SU-DHL-6 (cell line): Measurements from ENCODE around the gene CDKL5.

Experiments used
- H2AFZ ChIP-seq: fragments of 200-600 bp; sonication (generic); 2 replicates; pipeline ENCODE4 v1.6.1; 2014; ENCODE audit warnings: low read depth, mild to moderate bottlenecking, moderate library complexity, mixed read lengths, antibody characterized with exemption, low read length; ENCODE audit not compliant: severe bottlenecking
- H3F3A ChIP-seq: fragments of 200-600 bp; shearing (Covaris generic); 2 replicates; pipeline ENCODE4 v1.6.0; 2016; ENCODE audit warnings: antibody characterized with exemption, mild to moderate bottlenecking; ENCODE audit not compliant: insufficient read depth
- H3K27ac ChIP-seq: fragments of 200-600 bp; sonication (generic); 2 replicates; pipeline ENCODE4 v1.5.1; 2016; ENCODE audit warnings: low read depth, mild to moderate bottlenecking, low read length, moderate library complexity, mixed read lengths
- H3K27me3 ChIP-seq: fragments of 200-600 bp; sonication (generic), shearing (Covaris generic); 2 replicates; pipeline ENCODE4 v1.6.0; 2014; ENCODE audit warnings: mild to moderate bottlenecking, low read length
- H3K36me3 ChIP-seq: fragments of 200-600 bp; sonication (generic); 2 replicates; pipeline ENCODE4 v1.6.1; 2014; ENCODE audit warnings: mild to moderate bottlenecking, low read length, mixed read lengths
- H3K4me2 ChIP-seq: fragments of 300-600, 200-600 bp; shearing (Covaris generic), sonication (generic); 2 replicates; pipeline ENCODE4 v1.6.0; 2014; ENCODE audit warnings: low read length, low read depth, mild to moderate bottlenecking; ENCODE audit not compliant: poor library complexity, severe bottlenecking
- H3K4me3 ChIP-seq: fragments of 200-600 bp; sonication (generic); 2 replicates; pipeline ENCODE4 v1.5.1; 2014; ENCODE audit warnings: antibody characterized with exemption, low read length, mild to moderate bottlenecking, mixed read lengths; ENCODE audit not compliant: insufficient read depth, poor library complexity, severe bottlenecking
- H3K79me2 ChIP-seq: fragments of 200-600 bp; sonication (generic); 2 replicates; pipeline ENCODE4 v1.6.1; 2014; ENCODE audit warnings: mild to moderate bottlenecking, low read length, moderate library complexity; ENCODE audit not compliant: insufficient read depth
- H3K9ac ChIP-seq: fragments of 200-600 bp; sonication (generic); 2 replicates; pipeline ENCODE4 v1.7.0; 2014; ENCODE audit warnings: mild to moderate bottlenecking, low read length
- H3K9me2 ChIP-seq: fragments of 200-600 bp; sonication (generic); replicated peaks from 2 replicates; pipeline ENCODE4 v1.6.1; 2014; ENCODE audit warnings: low read length; ENCODE audit not compliant: insufficient read depth
- H3K9me3 ChIP-seq: fragments of 200-600 bp; sonication (generic); 2 replicates; pipeline ENCODE4 v1.6.1; 2014; ENCODE audit warnings: low read length, mixed read lengths; ENCODE audit not compliant: insufficient read depth
- H4K20me1 ChIP-seq: fragments of 200-600 bp; sonication (generic); 2 replicates; pipeline ENCODE4 v1.6.1; 2014; ENCODE audit warnings: low read depth, mild to moderate bottlenecking, antibody characterized with exemption, low read length, moderate library complexity, mixed read lengths
- EZH2phosphoT487 ChIP-seq: fragments of 200-600 bp; sonication (generic), shearing (Covaris generic); conservative IDR thresholded peaks from 2 replicates; pipeline ENCODE4 v1.6.1; 2018; ENCODE audit warnings: mild to moderate bottlenecking, antibody characterized with exemption, low read length, moderate library complexity, mixed read lengths
- TF ChIP-seq, protein P1 (sequence below): fragments of 200-600 bp; sonication (generic); IDR thresholded peaks from one replicate; pipeline ENCODE4 v1.5.1; 2017; ENCODE audit warnings: antibody characterized with exemption, mild to moderate bottlenecking, low read length, moderate library complexity; ENCODE audit not compliant: insufficient read depth, poor library complexity, severe bottlenecking

CDKL5 gene

GRCh38 chrX:18666614-18667013 lies 241.2 kb downstream of the CDKL5 start:
- Histone ChIP-seq H4K20me1 (no peaks in the 10 kb centered on the region), H3K27ac (no peak overlapping the region), H3K4me3 (no peak overlapping the region), H3K27me3 (no peaks in the 10 kb centered on the region), H2AFZ (no peak overlapping the region), H3K9me2 (no peaks in the 10 kb centered on the region), H3K9ac (no peak overlapping the region), H3K79me2 (no peaks in the 10 kb centered on the region), H3K4me2 (no peak overlapping the region), H3K9me3 (no peaks in the 10 kb centered on the region), H3F3A (no peaks in the 10 kb centered on the region), H3K36me3 (no peaks in the 10 kb centered on the region)
- no peak for TF ChIP-seq EZH2phosphoT487
- TF ChIP-seq, protein P1, sequence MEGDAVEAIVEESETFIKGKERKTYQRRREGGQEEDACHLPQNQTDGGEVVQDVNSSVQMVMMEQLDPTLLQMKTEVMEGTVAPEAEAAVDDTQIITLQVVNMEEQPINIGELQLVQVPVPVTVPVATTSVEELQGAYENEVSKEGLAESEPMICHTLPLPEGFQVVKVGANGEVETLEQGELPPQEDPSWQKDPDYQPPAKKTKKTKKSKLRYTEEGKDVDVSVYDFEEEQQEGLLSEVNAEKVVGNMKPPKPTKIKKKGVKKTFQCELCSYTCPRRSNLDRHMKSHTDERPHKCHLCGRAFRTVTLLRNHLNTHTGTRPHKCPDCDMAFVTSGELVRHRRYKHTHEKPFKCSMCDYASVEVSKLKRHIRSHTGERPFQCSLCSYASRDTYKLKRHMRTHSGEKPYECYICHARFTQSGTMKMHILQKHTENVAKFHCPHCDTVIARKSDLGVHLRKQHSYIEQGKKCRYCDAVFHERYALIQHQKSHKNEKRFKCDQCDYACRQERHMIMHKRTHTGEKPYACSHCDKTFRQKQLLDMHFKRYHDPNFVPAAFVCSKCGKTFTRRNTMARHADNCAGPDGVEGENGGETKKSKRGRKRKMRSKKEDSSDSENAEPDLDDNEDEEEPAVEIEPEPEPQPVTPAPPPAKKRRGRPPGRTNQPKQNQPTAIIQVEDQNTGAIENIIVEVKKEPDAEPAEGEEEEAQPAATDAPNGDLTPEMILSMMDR: no peak

GRCh38 chrX:18668071-18668835 lies 242.8 kb downstream of the CDKL5 start:
- Histone ChIP-seq H3K27me3 (no peaks in the 10 kb centered on the region), H3K9me2 (no peaks in the 10 kb centered on the region), H3K27ac (no peak overlapping the region), H3K36me3 (no peaks in the 10 kb centered on the region), H2AFZ (no peak overlapping the region), H3F3A (no peaks in the 10 kb centered on the region), H3K9ac (no peak overlapping the region), H3K9me3 (no peaks in the 10 kb centered on the region), H3K4me2 (no peak overlapping the region), H4K20me1 (no peaks in the 10 kb centered on the region), H3K79me2 (no peaks in the 10 kb centered on the region), H3K4me3 (no peak overlapping the region)
- TF ChIP-seq EZH2phosphoT487: no peak

GRCh38 chrX:18672008-18672407 lies 246.6 kb downstream of the CDKL5 start, which contains the start of gene RS1:
TSS of gene RS1 (minus strand) at chrX:18672108. CDS start at chrX:18672068, 40 bp downstream.
- Histone ChIP-seq H3K4me3 (no peak within 1 kb of the TSS), H2AFZ (no peak within 1 kb of the TSS), H3F3A (no peaks in the 10 kb centered on the region), H3K79me2 (no peaks in the 10 kb centered on the region), H3K9me2 (no peaks in the 10 kb centered on the region), H3K4me2 (no peak within 1 kb of the TSS), H4K20me1 (no peaks in the 10 kb centered on the region), H3K9ac (no peak within 1 kb of the TSS), H3K36me3 (no peaks in the 10 kb centered on the region), H3K9me3 (no peaks in the 10 kb centered on the region), H3K27me3 (no peaks in the 10 kb centered on the region), H3K27ac (no peak within 1 kb of the TSS)
- TF ChIP-seq EZH2phosphoT487: no peak
- TF ChIP-seq, protein P1: no peak

DNA sequence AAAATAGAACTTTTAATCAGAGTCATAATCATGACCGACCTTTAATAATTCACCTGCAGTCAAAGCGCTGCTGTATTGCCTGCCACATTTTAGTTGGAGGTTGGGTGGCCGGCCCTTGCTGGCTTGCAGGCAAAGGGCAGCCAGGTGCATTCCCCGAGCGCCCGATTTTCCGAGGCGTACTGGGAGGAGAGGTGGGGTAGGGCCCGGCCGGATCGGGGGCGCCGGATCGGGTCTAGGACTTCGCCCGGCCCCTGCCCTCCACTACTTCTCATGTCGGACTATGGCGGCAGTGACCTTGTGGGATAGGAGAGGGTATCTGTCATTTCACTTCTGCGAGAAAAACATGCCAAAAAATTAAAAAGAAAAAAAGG lies 249.0 kb downstream of the CDKL5 start:
- peak overlapping the region; percentile 52 for H3K4me3 ChIP-seq
- peak overlapping the region; percentile 64 for H3K9ac ChIP-seq
- H3K36me3 ChIP-seq: no peaks in the 10 kb centered on the region
- no peaks in the 10 kb centered on the region for H3K9me2 ChIP-seq
- no peaks in the 10 kb centered on the region for H4K20me1 ChIP-seq
- H3K27me3 ChIP-seq: no peaks in the 10 kb centered on the region
- peak overlapping the region; percentile 57 for H2AFZ ChIP-seq
- TF ChIP-seq EZH2phosphoT487: no peak
- TF ChIP-seq, protein P1: no peak
- peak overlapping the region; percentile 73 for H3K4me2 ChIP-seq
- H3K9me3 ChIP-seq: no peaks in the 10 kb centered on the region
- no peaks in the 10 kb centered on the region for H3K79me2 ChIP-seq
- H3F3A ChIP-seq: no peaks in the 10 kb centered on the region
- no peak overlapping the region for H3K27ac ChIP-seq
